ENCODE measurements around the gene WT1.
A peak's percentile ranks its signal among the peaks of the same experiment; 100 is the strongest.
"Not testable (repeated sequence)": the region's sequence is repeated elsewhere in the genome, so short reads cannot be mapped to it uniquely, and the experiment has no call there.

Gene WT1

DNA sequence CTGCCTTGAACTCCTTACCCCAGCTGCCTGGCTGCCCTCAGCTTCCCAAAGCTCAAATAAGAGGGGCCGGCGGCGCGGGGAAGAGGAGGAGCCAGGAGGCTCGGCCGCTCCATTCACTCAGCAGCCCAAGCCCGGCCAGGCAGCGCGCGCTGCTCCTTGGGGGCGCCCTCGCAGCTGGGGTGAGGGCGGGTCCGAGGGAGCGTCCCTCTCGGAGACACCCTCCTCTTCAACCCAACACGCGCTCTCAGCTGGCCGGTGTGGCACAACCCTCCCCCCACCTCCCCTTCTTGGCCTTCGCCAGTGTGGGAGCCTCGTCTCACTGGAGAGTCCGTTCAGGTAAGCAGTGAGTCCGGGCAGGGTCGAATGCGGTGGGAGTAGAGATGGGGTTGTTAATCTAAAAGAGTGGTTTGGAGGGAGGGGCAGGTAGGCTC, at the start of gene WT1:
Gene WT1 (minus strand): TSS at position 29 of the 431 bp plus-strand sequence.
- H3K4me3 ChIP-seq = no peak within 1 kb of the TSS
- TF ChIP-seq FOXP2 (optimal IDR thresholded peaks at IDR 0.05; ENCODE audit: control extremely low read depth, extremely low read length, insufficient read depth) (no peak), EZH2 (IDR thresholded peaks at IDR 0.05) (no peak), POLR2AphosphoS5 (IDR thresholded peaks at IDR 0.05; ENCODE audit: borderline replicate concordance, low read depth, low read length) (no peak)
- no peak within 1 kb of the TSS for H3K27ac ChIP-seq
- H3K36me3 ChIP-seq (ENCODE audit: insufficient read depth, low read length) = no peaks in the 10 kb centered on the region
- no peak for DNase-seq (ENCODE audit: low read depth, low spot score)
- no peak within 1 kb of the TSS for H3K9ac ChIP-seq (ENCODE audit: insufficient read length)
- H3K9me3 ChIP-seq (ENCODE audit: low read depth, low read length) = no peaks in the 10 kb centered on the region

DNA sequence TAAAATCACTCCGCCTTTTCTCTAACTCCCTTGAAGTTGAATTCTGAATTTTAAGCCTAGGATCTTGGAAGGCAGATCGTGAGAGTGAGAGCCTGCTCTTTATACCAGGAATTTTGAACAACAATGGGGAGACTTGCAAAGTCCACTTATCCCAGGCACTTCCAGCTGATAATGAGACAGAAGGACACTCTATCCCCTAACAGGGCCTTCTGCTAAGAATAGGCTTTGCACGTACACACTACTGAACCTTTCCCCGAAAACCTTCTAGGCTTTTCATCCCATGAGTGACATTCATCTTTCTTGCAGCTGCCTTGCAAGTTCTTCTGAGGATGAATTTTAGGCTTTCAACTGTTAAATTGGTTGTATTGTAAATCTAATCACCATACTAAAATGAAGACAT, 44.0 kb upstream of the WT1 start:
- H3K4me3 ChIP-seq = no peak overlapping the region
- no peaks in the 10 kb centered on the region for H3K9me3 ChIP-seq (ENCODE audit: low read depth, low read length)
- DNase-seq (ENCODE audit: low read depth, low spot score) = no peak
- H3K36me3 ChIP-seq (ENCODE audit: insufficient read depth, low read length) = no peaks in the 10 kb centered on the region
- no peak overlapping the region for H3K9ac ChIP-seq (ENCODE audit: insufficient read length)
- TF ChIP-seq POLR2AphosphoS5 (IDR thresholded peaks at IDR 0.05; ENCODE audit: borderline replicate concordance, low read depth, low read length) = no peak
- no peak for TF ChIP-seq FOXP2 (optimal IDR thresholded peaks at IDR 0.05; ENCODE audit: control extremely low read depth, extremely low read length, insufficient read depth)
- no peak for TF ChIP-seq EZH2 (IDR thresholded peaks at IDR 0.05)
- H3K27ac ChIP-seq = no peak overlapping the region

DNA sequence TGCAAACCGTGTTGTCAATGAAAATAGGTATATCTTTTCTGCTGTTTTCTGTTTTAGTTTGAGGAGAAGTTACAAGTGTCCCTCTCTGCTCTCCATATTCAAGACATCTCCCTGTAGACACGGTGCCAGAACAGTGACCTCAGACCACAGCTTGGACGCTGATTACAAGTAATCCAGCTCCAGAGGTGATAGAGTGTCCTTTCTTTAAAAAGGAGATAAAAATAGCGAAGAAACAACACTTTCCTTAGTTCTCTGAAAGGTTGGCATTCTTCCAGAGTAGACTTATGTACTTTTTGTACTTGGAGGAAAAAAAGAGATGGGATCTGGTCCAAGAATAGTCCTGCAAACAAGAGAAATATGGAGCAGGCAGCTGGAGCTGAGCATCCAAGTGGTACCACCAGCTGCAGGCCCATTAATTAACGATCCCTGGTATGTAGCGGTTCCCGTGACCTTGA, 43.0 kb upstream of the WT1 start:
- no peaks in the 10 kb centered on the region for H3K9me3 ChIP-seq (ENCODE audit: low read depth, low read length)
- DNase-seq (ENCODE audit: low read depth, low spot score) = no peak
- H3K4me3 ChIP-seq = no peak overlapping the region
- no peak overlapping the region for H3K9ac ChIP-seq (ENCODE audit: insufficient read length)
- no peaks in the 10 kb centered on the region for H3K36me3 ChIP-seq (ENCODE audit: insufficient read depth, low read length)
- H3K27ac ChIP-seq = no peak overlapping the region
- TF ChIP-seq EZH2 (IDR thresholded peaks at IDR 0.05) = no peak
- TF ChIP-seq FOXP2 (optimal IDR thresholded peaks at IDR 0.05; ENCODE audit: control extremely low read depth, extremely low read length, insufficient read depth) = no peak
- no peak for TF ChIP-seq POLR2AphosphoS5 (IDR thresholded peaks at IDR 0.05; ENCODE audit: borderline replicate concordance, low read depth, low read length)

DNA sequence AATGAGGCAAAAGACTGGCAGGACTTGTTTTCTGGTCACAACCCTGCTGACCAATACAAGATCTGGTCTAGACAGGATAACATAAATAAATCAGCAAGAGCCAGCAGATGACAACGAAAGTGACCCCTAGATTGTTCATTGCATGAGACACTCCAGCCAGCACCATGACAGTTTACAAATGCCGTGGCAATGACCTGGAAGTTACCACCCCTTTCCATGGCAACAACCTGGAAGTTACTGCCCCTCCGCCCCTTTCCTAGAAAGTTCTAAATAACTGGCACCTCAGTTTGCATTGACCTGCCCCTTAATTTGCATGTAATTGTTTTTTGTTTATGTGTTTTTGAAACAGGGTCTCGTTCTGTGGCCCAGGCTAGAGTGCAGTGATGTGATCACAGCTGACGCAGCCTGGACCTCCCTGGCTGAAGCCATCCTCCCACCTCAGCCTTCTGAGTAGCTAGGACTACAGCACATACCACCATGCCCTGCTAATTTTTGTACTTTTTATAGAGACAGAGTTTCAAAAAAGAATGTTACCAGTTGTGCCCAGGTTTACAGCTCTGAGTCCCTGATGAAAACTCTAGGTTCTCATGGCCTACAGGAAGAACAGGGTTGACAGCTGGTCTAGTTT, 38.1 kb upstream of the WT1 start:
- no peak overlapping the region for H3K9ac ChIP-seq (ENCODE audit: insufficient read length)
- no peak for TF ChIP-seq EZH2 (IDR thresholded peaks at IDR 0.05)
- TF ChIP-seq FOXP2 (optimal IDR thresholded peaks at IDR 0.05; ENCODE audit: control extremely low read depth, extremely low read length, insufficient read depth) = no peak
- no peak for TF ChIP-seq POLR2AphosphoS5 (IDR thresholded peaks at IDR 0.05; ENCODE audit: borderline replicate concordance, low read depth, low read length)
- no peak for DNase-seq (ENCODE audit: low read depth, low spot score)
- no peaks in the 10 kb centered on the region for H3K9me3 ChIP-seq (ENCODE audit: low read depth, low read length)
- no peak overlapping the region for H3K27ac ChIP-seq
- H3K4me3 ChIP-seq = no peak overlapping the region
- no peaks in the 10 kb centered on the region for H3K36me3 ChIP-seq (ENCODE audit: insufficient read depth, low read length)

DNA sequence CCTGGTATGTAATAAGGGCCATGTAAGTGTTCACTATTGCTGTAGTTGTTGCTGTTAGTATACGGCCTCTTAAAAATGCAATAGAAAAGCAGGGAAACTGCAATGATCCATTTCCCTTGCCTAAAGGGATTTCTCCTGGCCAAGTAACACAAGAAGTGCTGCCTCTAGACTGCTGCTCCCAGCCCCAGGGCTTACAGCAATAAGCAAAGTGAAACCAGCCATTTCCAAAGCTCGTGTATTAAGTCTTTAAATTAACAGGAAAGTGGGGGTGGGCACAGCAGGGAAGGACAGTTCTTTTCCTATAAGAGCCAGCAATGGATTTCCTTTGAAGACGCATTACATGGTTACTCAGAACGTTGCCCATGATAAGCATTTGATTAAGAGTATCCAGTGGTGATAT, 36.9 kb upstream of the WT1 start:
- Histone ChIP-seq H3K27ac (no peak overlapping the region), H3K9me3 (ENCODE audit: low read depth, low read length) (no peaks in the 10 kb centered on the region), H3K36me3 (ENCODE audit: insufficient read depth, low read length) (no peaks in the 10 kb centered on the region), H3K4me3 (no peak overlapping the region), H3K9ac (ENCODE audit: insufficient read length) (no peak overlapping the region)
- DNase-seq (ENCODE audit: low read depth, low spot score) = peak; percentile 83
- peak; percentile 18; the same call in 1 of the 2 replicates for TF ChIP-seq POLR2AphosphoS5 (IDR thresholded peaks at IDR 0.05; ENCODE audit: borderline replicate concordance, low read depth, low read length)
- no peak for TF ChIP-seq EZH2 (IDR thresholded peaks at IDR 0.05)
- peak; percentile 68 for TF ChIP-seq FOXP2 (optimal IDR thresholded peaks at IDR 0.05; ENCODE audit: control extremely low read depth, extremely low read length, insufficient read depth)

DNA sequence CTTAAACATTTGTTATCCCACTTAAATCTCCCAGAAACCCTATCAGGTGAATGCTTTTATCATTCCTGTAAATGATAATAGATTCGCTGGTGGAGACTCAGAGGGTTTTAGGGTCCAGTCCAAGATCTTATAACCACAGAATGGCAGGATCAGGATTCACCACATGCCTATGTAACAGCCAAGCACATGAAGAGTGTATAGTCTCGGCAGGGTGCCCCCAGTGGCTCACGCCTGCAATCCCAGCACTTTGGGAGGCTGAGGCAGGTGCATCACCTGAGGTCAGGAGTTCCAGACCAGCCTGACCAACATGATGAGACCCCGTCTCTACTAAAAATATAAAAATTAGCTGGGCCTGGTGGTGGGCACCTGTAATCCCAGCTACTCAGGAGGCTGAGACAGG, 36.2 kb upstream of the WT1 start:
- not testable (repeated sequence) for H3K9ac ChIP-seq (ENCODE audit: insufficient read length); DNase-seq (ENCODE audit: low read depth, low spot score); H3K36me3 ChIP-seq (ENCODE audit: insufficient read depth, low read length); H3K4me3 ChIP-seq; H3K9me3 ChIP-seq (ENCODE audit: low read depth, low read length); H3K27ac ChIP-seq

- Histone ChIP-seq H3K27ac (no peak overlapping the region), H3K4me3 (no peak overlapping the region), H3K9me3 (ENCODE audit: low read depth, low read length) (no peaks in the 10 kb centered on the region), H3K36me3 (ENCODE audit: insufficient read depth, low read length) (no peaks in the 10 kb centered on the region), H3K9ac (ENCODE audit: insufficient read length) (no peak overlapping the region)
- DNase-seq (ENCODE audit: low read depth, low spot score) = no peak
- no peak for TF ChIP-seq FOXP2 (optimal IDR thresholded peaks at IDR 0.05; ENCODE audit: control extremely low read depth, extremely low read length, insufficient read depth)
- no peak for TF ChIP-seq EZH2 (IDR thresholded peaks at IDR 0.05)
- no peak for TF ChIP-seq POLR2AphosphoS5 (IDR thresholded peaks at IDR 0.05; ENCODE audit: borderline replicate concordance, low read depth, low read length)
Observed at GRCh38 chr11:32469791-32470190, 34.5 kb upstream of the WT1 start.

DNA sequence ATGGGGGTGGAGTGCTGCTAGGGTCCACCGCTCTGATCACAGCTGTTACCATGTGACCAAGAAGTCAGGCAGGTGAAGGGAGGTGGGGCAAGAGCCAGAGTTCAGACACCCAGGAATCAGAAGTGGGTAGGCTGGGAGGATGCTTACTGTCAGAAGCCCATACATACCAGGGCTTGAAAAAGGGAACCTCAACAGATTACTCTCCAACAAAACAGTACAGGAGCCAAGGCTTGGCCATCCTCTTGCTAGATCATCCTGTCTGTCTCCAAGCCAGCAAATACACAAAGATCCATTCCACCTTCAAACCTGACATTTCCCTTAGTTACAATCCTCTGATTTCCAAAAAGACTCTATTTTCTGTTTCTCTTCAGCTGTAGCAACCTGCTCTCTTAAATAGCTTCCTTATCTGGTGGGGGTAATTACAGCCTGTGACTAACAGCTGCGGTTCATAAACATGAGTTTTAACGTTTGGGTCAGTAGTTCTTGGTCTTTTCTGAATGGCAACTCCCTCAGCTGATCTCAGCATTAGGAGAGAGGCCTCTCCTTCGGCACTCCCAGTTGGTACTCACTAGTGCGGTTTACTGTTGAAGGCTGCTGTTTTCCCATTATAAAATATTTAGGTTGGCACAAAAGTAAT, 31.1 kb upstream of the WT1 start:
- H3K4me3 ChIP-seq = no peak overlapping the region
- no peak overlapping the region for H3K27ac ChIP-seq
- no peaks in the 10 kb centered on the region for H3K36me3 ChIP-seq (ENCODE audit: insufficient read depth, low read length)
- no peaks in the 10 kb centered on the region for H3K9me3 ChIP-seq (ENCODE audit: low read depth, low read length)
- DNase-seq (ENCODE audit: low read depth, low spot score) = no peak
- no peak overlapping the region for H3K9ac ChIP-seq (ENCODE audit: insufficient read length)
- TF ChIP-seq POLR2AphosphoS5 (IDR thresholded peaks at IDR 0.05; ENCODE audit: borderline replicate concordance, low read depth, low read length) (no peak), FOXP2 (optimal IDR thresholded peaks at IDR 0.05; ENCODE audit: control extremely low read depth, extremely low read length, insufficient read depth) (no peak), EZH2 (IDR thresholded peaks at IDR 0.05) (no peak)

DNA sequence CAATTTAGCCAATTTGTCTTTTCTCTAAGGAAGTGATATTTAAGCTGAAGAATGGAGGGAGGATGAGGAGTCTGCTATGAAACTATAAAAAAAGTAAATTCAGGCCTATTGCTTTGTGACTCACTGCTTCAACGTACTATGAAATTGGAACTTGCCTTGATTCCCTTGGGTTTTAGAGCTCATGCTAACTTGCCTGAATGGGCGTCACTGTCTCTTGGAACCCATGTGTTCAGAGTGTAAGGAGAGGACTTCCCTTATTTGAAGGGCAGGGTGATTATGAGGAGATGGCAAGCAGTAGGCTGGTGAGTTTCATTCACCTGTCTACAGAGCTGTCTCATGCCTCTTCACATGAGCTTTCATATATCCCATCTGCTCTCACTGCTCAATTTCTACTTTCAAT, 28.7 kb upstream of the WT1 start:
- Histone ChIP-seq H3K36me3 (ENCODE audit: insufficient read depth, low read length) (no peaks in the 10 kb centered on the region), H3K27ac (no peak overlapping the region), H3K9ac (ENCODE audit: insufficient read length) (no peak overlapping the region), H3K9me3 (ENCODE audit: low read depth, low read length) (no peaks in the 10 kb centered on the region), H3K4me3 (no peak overlapping the region)
- no peak for TF ChIP-seq POLR2AphosphoS5 (IDR thresholded peaks at IDR 0.05; ENCODE audit: borderline replicate concordance, low read depth, low read length)
- TF ChIP-seq FOXP2 (optimal IDR thresholded peaks at IDR 0.05; ENCODE audit: control extremely low read depth, extremely low read length, insufficient read depth) = no peak
- TF ChIP-seq EZH2 (IDR thresholded peaks at IDR 0.05) = no peak
- DNase-seq (ENCODE audit: low read depth, low spot score) = no peak
